Astrocyte of the spinal cord (primary cell): ENCODE data around the gene CBY1.

Experiments
- DNase-seq: peaks from one replicate; pipeline ENCODE4 v3.0.0; 2011; ENCODE audit warnings: low read depth, low spot score
- H3K4me3 ChIP-seq: 2 replicates; pipeline ENCODE4 v1.5.1; 2011; ENCODE audit warnings: low read depth, mild to moderate bottlenecking, low read length, moderate library complexity
- CTCF ChIP-seq: IDR thresholded peaks from 2 replicates; pipeline ENCODE4 v1.5.1; 2012; ENCODE audit warnings: low read depth, mild to moderate bottlenecking, low read length, inconsistent platforms
- in situ Hi-C: cut with HindIII; loops from 2 replicates; pipeline ENCODE4 v1.10.0; 2017; ENCODE audit warnings: low sequenced_read_pairs

The CBY1 gene

GRCh38 chr22:38713921-38714320 is 57.5 kb downstream of the CBY1 start:
- H3K4me3 ChIP-seq, result no peak overlapping the region
- no peak for TF ChIP-seq CTCF
- no peak for DNase-seq
- in situ Hi-C loops, result no loop called here

- no peak for TF ChIP-seq CTCF
- H3K4me3 ChIP-seq, result no peak overlapping the region
- no peak for DNase-seq
- in situ Hi-C loops, result no loop called here
Measured at GRCh38 chr22:38715176-38715764, 58.8 kb downstream of the CBY1 start.

- no peak for TF ChIP-seq CTCF
- in situ Hi-C loops, result no loop called here
- DNase-seq, result no peak
- no peak overlapping the region for H3K4me3 ChIP-seq
Measured at GRCh38 chr22:38715852-38716251, 59.4 kb downstream of the CBY1 start.

- DNase-seq, result no peak
- H3K4me3 ChIP-seq, result no peak overlapping the region
- in situ Hi-C loops, result no loop called here
- no peak for TF ChIP-seq CTCF
Measured at GRCh38 chr22:38716271-38716670, 59.8 kb downstream of the CBY1 start.

- H3K4me3 ChIP-seq, result no peak overlapping the region
- in situ Hi-C loops, result no loop called here
- TF ChIP-seq CTCF, result no peak
- DNase-seq, result no peak
Measured at GRCh38 chr22:38716826-38717225, 60.4 kb downstream of the CBY1 start.

- in situ Hi-C loops, result no loop called here
- no peak for DNase-seq
- no peak for TF ChIP-seq CTCF
- no peak overlapping the region for H3K4me3 ChIP-seq
Measured at GRCh38 chr22:38717244-38717643, 60.8 kb downstream of the CBY1 start.

GRCh38 chr22:38718414-38718813 is 62.0 kb downstream of the CBY1 start:
- no peak overlapping the region for H3K4me3 ChIP-seq
- in situ Hi-C loops, result no loop called here
- DNase-seq, result peak; percentile 65
- peak; percentile 69 for TF ChIP-seq CTCF
